NT2/D1 (cell line): ENCODE data around the gene COQ6.

Experiments
- SUZ12 ChIP-seq: IDR thresholded peaks from 2 replicates; pipeline ENCODE4 v1.6.1; 2011; ENCODE audit not compliant: insufficient read length, insufficient read depth; ENCODE audit errors: extremely low read depth
- YY1 ChIP-seq: IDR thresholded peaks from 2 replicates; pipeline ENCODE4 v1.6.1; 2011; ENCODE audit not compliant: insufficient read length, insufficient read depth
- ZNF274 ChIP-seq: IDR thresholded peaks from 2 replicates; pipeline ENCODE4 v1.6.1; 2011; ENCODE audit warnings: mild to moderate bottlenecking, low read depth, low read length

GRCh38 chr14:73924337-73924736 lies 25.8 kb upstream of the COQ6 start:
- TF ChIP-seq YY1 (no peak), ZNF274 (no peak), SUZ12 (no peak)
